HG03045 (cell line): Measurements from ENCODE around the gene ASB3.
"Not testable (repeated sequence)": the region's sequence is repeated elsewhere in the genome, so short reads cannot be mapped to it uniquely, and the experiment has no call there.

Experiments
- ATAC-seq: cut with Tn5 transposase; IDR thresholded peaks from one replicate; pipeline ENCODE4 v1.9.1; 2021; ENCODE audit warnings: mild to moderate bottlenecking, moderate library complexity; ENCODE audit not compliant: unreplicated experiment

The ASB3 gene

GRCh38 chr2:53658474-53658873 is 128.3 kb downstream of the ASB3 start:
- ATAC-seq, result not testable (repeated sequence)

DNA sequence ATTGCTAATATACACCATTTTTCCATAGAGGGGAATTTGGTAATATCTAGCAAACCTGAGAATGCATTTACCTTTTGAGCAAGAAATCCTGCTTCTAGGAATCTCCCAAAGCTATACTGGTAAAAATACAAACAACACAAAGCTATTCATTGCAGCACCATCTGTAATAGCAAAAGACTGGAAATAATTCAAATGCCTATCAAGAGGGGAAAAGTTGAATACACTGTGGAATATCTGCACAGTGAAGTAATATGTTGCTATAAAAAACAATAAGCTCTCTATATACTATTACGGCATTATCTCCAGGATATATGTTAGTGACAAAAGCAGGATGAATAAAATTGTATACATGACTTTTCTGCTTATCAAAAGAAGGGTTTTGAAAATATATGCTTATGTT is 131.5 kb downstream of the ASB3 start:
- ATAC-seq, result no peak

DNA sequence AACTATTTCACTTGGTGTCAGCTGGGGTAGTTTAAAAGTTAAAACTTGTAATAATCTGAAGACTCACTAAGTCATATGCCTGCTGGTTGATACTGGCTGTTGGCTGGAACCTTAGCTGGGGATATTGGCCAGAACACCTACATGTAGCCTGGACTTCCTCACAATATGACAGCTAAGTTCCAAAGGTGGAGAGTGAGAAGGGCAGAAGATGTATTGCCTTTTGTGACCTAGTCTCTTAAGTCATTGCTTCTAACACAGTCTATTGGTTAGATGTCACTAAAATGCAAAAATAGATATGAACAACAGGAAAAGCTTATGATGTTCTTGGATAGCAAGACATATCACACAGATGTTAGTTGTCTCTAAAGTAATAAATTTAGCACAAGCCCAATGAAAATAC is 132.4 kb downstream of the ASB3 start:
- ATAC-seq, result no peak

DNA sequence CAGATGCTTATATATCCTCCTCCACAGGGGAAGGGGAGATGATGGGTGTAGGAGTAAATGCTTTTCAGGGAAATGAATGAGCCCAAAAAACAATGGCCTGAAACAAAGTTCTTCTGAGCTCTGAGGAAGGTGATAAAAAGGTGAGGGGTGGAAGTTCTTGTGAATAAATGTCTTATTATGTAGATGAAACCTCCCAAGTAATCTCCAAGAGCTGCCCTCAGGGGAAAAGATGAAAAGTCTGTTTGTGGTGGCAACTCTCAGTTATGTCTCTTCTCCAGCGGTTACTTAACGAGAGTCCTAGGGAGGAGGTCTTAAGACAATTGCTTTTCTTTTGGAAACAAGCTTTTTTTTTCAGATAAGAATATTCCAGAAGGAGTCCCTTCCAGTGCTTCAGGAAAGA is 134.6 kb downstream of the ASB3 start:
- ATAC-seq, result no peak

- ATAC-seq, result no peak
Measured at GRCh38 chr2:53646788-53647187, 140.0 kb downstream of the ASB3 start.

GRCh38 chr2:53641290-53641689 is 145.5 kb downstream of the ASB3 start:
- no peak for ATAC-seq

DNA sequence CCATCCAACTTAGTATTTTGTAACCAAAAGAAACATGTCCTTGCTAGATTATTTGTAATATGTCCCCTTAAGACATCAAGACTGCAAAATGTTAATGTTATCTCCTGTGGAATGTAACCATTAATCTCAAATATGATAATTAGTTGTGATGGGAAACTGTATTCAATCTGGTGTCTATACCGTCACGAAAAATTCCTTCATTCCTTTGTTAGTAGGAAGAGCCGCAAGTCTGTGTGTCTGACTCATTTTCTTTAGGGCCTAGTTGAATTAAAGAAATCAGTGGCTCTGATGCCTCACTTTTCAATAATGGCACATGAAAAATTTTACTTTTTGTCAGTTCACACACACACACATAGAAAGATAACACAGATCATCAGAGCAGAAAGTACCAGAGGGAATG is 146.3 kb downstream of the ASB3 start:
- ATAC-seq, result no peak

DNA sequence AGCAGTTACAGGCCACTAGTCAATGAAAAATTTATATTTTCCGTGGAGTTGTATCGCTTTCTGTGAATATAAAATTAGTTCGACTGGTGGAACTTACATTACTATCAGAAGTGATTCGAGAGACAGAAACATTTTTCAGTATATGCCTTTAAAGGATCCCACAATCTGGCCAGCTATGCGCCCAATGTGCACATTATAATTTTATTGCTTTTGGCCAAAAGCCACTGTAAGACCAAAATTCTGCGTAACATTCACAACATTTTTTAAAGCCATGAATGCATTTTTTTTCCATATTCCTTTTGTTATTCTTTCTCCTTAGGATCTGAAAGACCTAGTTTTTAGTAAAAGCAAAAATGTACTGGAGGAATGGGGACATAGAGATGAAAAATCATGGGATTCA is 150.2 kb downstream of the ASB3 start:
- ATAC-seq, result no peak

- ATAC-seq, result no peak
Measured at GRCh38 chr2:53636109-53636508, 150.6 kb downstream of the ASB3 start.

DNA sequence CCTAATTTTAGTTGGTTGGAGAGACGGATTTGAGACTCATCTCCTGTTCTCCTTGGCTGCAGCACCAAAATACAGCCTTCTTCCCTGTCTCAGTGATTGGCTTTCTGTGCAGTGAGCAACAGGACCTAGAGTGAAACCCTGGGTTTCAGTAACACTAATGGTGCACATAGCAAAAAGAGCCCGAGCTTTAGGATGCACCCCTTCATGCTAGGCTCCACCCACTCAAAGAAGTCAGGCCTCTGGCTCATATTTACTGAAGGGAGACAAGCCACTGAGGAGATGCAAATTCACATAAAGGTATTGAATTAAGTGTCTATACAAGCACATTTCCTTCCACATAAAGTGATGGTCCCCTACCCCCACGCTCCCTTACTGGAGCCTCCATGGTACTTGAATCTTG is 151.1 kb downstream of the ASB3 start:
- ATAC-seq, result no peak

DNA sequence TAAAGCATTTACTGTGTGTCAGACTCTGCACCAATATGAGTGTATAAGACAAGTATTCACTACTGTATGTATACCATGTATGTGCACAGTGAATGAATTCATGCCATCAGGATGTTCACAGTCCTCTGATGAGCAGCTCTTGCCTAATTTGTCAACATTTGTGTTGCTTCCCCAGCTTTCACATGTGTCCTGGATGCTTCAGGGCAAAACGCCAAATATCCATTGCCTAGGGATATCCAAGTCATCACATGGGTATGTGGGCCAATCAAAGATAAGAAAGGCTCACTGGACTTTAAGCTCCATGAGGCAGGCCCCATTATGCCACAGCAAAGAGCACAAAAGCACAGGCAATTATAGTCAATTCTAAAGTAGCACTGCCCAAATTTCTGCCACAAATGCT is 153.3 kb downstream of the ASB3 start:
- no peak for ATAC-seq

DNA sequence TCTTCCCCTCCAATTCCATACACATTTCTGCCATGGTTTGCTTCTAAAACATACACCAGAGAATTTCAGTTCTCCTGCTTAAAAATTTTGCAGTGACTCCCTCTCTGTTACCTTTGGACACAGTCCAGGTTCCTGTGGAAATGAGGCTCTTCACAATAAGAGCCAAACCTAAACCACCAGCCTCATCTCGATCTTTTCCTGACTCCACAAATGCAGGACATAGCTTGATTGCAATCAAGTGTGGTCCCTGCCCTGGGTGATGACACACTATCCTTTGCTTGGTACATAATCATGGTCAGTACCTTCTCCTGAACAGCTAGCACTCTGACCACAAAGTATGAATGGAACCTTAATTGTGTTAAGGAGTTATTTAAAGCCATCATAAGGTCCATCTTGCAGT is 154.0 kb downstream of the ASB3 start:
- no peak for ATAC-seq

- ATAC-seq, result no peak
Measured at GRCh38 chr2:53632126-53632460, 154.7 kb downstream of the ASB3 start.

- no peak for ATAC-seq
Measured at GRCh38 chr2:53631313-53632125, 155.2 kb downstream of the ASB3 start.

DNA sequence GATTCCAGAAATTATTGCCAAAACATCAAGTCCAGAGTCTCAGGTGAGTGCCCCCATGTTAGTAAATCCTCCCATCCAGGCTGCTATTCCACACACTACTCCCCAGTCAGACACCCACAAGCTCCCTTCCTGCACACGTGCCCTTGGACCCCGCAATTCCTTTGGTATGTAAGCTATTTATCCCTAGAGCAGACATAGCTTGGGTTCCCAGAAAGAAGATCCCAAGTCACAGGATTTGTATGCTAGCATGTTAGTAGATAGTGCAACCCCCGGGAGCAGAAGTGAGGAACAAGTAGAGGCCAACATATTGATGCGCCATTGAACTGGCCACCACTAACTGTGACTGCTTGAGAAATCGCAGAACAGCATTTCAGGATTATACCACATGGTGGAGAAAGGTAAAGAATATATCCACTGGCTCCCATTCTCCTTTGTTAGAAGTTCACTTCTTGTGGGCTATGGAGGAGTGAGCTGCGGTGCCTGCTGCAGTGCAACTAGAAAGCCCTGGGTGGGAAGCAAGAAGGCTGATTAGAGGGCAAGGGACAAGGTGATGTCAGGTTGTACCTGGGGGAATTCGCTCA is 156.6 kb downstream of the ASB3 start:
- ATAC-seq, result no peak

- ATAC-seq, result no peak
Measured at GRCh38 chr2:53629501-53629900, 157.3 kb downstream of the ASB3 start.

- no peak for ATAC-seq
Measured at GRCh38 chr2:53629001-53629400, 157.8 kb downstream of the ASB3 start.

- no peak for ATAC-seq
Measured at GRCh38 chr2:53622141-53622540, 164.6 kb downstream of the ASB3 start.

- no peak for ATAC-seq
Measured at GRCh38 chr2:53620981-53621380, 165.8 kb downstream of the ASB3 start.
